ENCODE results near the gene TTC31.

DNA sequence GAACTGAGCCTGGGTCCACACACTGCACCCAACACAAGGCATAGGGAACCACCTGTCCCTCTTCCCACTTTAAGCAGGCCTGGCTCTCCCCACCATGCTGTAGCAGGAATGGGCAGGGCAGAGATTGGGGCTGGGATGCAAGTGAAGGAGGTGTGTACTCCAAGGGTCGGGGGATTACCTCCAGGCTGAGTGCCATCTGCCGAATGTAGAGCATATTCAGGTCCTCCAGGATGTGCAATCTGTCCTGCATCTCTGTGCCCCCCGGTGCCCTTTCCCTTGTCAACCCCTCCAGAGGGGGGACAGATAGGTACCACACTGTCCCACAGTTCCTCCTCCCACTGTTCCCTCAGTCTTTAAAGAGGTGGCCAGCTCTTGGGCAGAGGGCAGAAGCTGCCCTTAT, 43.5 kb upstream of the TTC31 start:
- TF ChIP-seq CTCF (IDR thresholded peaks at IDR 0.05; ENCODE audit: low read depth, low read length, poor library complexity, severe bottlenecking) (no peak), EZH2phosphoT487 (IDR thresholded peaks at IDR 0.05; ENCODE audit: borderline replicate concordance, low read length) (no peak)
